Measurements from ENCODE around the gene KNDC1.

DNA sequence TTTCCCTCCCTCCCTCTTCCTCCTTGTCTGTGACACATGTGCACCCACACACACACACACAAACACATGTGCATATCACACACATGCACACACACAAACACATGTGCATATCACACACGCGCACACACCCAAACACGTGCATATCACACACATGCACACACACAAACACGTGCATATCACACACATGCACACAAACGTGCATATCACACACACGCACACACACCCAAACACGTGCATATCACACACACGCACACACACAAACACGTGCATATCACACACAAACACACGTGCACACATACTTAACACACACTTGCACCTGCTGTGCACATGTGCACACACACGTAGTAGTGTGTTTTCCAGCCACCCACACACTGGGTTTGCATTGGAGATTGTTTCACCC lies 29.4 kb upstream of the KNDC1 start:
- TF ChIP-seq CTCF (optimal IDR thresholded peaks at IDR 0.05 in 1 of 3, IDR thresholded peaks at IDR 0.05 in 1 of 3, conservative IDR thresholded peaks at IDR 0.05 in 1 of 3; ENCODE audit: extremely low read depth in 1 of 3, insufficient read depth in 2 of 3, low read length in 3 of 3) (no peak), EZH2 (IDR thresholded peaks at IDR 0.05; ENCODE audit: low read length) (no peak)
